Measurements from ENCODE around the gene STK32C.
"Not testable (repeated sequence)": the region's sequence is repeated elsewhere in the genome, so short reads cannot be mapped to it uniquely, and the experiment has no call there.

STK32C gene

DNA sequence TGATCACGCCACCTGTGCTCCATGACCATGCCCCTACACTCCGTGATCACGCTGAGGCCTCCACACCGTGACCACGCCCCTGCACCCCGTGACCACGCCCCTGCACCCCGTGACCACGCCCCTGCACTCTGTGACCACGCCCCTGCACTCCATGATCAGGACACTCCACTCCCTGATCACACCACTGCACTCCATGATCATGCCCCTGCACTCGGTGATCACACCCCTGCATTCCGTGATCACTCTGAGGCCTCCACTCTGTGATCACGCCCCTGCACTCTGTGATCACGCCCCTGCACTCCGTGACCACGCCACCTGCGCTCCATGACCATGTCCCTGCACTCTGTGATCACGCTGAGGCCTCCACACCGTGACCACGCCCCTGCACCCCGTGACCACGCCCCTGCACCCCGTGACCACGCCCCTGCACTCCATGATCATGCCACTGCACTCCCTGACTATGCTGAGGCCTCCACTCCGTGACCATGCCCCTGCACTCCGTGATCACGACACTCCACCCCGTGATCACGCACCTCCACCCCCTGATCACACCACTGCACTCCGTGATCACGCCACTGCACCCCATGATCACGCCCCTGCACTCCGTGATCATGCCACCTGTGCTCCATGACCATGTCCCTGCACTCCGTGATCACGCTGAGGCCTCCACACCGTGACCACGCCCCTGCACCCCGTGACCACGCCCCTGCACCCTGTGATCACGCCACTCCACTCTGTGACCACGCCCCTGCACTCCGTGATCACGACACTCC is 27.7 kb downstream of the STK32C start:
- DNase-seq, result no peak

DNA sequence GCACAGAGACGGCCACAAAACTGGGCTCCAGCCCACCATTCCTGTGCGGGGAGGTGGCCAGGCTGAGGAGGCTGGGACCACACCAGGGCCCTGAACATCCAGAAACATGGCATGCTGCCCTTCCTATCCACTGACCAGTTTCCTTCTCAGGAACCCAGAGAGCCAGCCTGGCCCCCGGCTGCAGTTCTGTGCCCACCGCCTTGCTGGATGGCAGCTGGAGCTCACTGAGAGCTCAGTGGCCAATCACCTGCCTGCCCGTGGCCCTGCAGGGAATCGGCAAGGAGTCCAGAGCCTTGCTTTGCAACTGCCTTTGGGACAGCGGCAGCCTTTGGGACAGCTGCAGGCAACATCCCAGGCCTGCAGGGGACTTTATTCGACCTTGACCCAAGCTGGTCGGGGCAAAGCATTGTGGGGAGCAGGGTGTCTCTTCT is 30.4 kb downstream of the STK32C start:
- DNase-seq, result no peak

DNA sequence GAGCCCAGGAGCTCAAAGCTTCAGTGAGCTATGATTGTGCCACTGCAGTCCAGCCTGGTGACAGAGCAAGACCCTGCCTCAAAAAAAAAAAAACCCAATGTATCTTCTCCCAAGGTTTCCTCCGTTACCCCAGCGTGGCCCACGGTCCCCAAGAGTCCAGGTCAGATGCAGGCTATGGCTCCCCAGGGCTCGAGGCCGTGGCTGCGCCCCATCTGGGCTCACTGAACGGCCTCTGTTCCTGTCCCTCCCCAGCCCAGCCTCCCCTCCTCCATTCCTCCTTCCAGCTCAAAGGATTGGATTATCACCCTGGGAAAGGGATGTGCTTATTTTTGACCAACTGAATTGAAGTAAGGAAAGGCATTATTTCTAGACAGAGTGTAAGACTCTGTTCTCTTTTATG is 31.0 kb downstream of the STK32C start:
- no peak for DNase-seq

DNA sequence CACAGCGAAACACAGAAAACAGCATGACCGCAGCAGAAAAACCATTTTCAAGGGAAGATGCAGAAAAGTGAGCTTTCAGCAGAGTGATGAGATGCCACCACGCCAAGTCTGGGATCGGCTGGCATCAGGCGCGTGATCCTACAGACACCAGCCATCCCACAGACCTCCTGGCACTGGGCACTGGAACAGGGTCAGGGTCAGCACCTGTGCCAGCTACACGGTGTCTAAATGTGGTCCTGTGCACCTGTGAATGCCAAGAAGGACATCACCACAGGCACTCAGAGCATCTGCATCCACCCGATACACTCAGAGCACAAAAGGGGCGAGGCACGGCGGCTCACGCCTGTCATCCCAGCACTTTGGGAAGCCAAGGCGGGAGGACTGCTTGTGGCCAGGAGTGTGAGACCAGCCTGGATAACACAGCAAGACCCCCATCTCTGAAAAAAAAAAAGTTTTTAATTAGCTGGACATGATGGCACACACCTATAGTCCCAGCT is 31.5 kb downstream of the STK32C start:
- no peak for DNase-seq

GRCh38 chr10:132275426-132276178 is 32.1 kb downstream of the STK32C start:
- no peak for DNase-seq

DNA sequence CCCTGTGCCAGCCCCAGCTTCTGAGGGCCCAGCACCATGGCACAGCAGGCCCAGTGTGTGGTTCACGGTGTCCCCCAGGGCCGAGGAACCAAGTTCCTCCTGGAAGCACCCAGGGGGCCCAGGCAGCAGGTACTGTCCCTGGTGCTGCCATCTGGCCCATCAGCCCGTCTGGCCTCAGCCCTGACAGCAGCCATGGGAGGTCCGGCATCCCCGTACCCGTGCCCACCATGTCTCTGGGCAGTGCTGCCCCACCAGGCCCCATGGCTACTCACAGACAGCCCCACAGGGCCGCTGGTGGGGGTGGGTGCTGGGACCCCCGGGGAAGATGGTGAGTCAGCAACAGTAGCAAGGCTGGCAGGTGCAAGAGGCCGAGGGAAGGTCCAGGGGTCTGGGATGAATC is 32.8 kb downstream of the STK32C start:
- DNase-seq, result no peak

GRCh38 chr10:132274581-132274980 is 33.2 kb downstream of the STK32C start:
- DNase-seq, result no peak

GRCh38 chr10:132273966-132274365 is 33.8 kb downstream of the STK32C start:
- DNase-seq, result no peak

GRCh38 chr10:132273304-132273944 is 34.3 kb downstream of the STK32C start:
- DNase-seq, result no peak

GRCh38 chr10:132272231-132272971 is 35.3 kb downstream of the STK32C start:
- DNase-seq, result no peak

GRCh38 chr10:132271458-132272230 is 36.1 kb downstream of the STK32C start:
- no peak for DNase-seq

DNA sequence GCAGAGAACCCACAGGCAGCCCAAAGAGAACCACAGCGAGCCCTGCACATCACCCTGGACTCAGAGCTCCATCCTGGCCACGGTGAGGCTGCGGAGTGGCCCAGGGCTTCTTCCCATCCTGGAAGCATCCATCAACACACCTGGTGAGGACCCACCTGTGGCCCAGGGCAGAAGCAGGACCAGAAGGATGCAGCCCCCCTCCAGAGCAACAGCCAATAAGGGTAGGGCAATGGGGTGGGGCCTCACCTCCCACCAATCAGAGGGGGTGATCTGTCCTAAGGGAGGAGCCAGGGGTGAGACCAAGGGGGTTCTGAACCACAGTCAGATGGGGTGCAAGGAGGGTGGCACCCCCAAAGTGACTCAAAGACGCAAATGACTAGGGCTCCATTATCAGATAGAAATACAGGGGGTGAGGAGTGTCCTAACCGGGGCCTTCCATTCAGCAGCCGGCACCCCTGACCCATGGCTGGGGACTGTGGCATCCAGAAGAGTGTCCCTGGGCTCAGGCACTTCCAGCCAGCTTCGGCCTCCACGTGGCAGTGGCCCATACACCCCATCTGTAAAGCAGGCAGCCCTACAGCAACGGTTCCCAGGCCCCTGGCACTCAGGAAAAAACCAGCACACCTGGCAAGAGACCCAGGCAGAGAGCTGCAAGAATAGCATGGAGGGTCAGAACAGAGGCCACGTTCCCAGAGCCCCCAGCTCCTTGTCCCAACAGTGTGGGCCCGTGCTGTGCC is 36.9 kb downstream of the STK32C start:
- no peak for DNase-seq

DNA sequence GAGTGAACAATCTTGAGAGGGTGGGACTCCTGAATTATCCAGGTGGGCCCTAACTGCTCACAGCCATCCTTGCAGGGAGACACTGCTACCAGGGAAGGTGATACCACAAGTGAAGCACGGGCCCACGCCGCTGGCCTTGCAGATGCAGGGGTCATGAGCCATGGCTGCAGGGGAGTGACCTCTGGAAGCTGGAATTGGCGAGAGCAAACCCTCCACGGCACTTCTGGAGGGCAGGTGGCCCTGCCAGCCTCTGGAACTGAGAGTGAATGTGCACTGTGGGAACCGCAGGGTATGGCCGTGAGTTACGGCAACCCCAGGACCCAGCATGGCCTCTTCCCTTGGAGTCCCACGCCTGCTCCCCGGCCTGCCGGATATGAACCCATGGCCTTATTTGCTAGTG is 37.5 kb downstream of the STK32C start:
- no peak for DNase-seq

DNA sequence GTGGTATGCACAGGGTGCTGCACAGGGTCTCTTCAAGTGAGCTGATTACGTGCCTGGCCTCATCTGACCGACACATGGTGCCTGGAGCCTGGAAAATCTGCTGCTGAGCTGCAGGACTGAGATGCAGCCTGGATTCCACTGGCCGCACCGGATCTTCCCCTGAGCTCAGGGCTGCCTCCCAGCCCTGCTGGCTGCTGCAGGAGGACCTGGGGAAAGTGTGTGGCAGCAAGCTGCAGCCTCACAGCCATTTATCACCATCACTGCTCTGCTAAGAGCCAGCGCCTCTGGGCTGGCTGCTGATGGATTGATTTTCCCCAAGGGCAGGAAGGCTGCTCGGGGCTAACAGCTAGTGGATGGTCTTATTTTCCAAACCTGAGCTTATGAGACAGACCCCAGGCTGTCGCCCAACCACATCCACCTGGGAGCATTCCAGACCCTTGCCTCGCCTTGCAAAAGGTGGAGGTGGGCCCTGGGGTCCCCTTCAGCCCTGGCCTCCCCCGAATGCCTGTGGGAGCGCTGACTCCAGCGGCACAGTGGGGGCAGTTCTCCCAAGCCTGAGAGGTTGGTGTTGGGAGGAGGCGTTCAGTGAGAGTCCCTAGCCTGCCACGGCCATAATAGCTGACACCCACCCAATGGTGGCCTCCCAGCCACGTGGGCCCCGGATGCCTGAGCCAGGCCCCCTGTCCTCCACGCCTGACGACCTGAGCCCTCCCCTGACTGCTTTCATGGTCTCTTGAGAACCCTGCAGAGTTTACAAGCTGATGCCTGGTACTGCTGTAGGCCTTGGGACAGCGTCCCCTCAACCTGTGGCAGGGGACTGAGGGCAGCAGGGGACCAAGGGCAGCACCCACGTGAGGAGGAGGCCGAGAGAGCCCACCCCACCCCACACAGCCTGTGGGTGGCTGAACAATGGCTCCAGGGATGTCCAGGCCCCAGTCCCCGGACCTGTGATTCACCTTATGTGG is 38.2 kb downstream of the STK32C start:
- no peak for DNase-seq

DNA sequence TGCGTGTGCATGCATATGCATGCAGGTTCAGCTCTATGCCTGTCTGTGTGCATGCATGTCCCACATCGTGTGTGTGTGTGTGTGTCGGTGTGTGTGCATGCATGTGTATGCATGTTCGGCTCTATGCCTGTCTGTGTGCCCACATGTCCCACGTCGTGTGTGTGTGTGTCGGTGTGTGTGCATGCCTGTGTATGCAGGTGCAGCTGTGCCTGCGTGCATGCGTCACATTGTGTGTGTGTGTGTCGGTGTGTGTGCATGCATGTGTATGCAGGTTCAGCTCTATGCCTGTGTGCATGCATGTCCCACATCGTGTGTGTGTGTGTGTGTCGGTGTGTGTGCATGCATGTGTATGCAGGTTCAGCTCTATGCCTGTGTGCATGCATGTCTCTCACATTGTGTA is 39.8 kb downstream of the STK32C start:
- DNase-seq, result not testable (repeated sequence)

GRCh38 chr10:132266594-132267161 is 41.1 kb downstream of the STK32C start:
- DNase-seq, result no peak

GRCh38 chr10:132265890-132266496 is 41.8 kb downstream of the STK32C start:
- DNase-seq, result no peak

DNA sequence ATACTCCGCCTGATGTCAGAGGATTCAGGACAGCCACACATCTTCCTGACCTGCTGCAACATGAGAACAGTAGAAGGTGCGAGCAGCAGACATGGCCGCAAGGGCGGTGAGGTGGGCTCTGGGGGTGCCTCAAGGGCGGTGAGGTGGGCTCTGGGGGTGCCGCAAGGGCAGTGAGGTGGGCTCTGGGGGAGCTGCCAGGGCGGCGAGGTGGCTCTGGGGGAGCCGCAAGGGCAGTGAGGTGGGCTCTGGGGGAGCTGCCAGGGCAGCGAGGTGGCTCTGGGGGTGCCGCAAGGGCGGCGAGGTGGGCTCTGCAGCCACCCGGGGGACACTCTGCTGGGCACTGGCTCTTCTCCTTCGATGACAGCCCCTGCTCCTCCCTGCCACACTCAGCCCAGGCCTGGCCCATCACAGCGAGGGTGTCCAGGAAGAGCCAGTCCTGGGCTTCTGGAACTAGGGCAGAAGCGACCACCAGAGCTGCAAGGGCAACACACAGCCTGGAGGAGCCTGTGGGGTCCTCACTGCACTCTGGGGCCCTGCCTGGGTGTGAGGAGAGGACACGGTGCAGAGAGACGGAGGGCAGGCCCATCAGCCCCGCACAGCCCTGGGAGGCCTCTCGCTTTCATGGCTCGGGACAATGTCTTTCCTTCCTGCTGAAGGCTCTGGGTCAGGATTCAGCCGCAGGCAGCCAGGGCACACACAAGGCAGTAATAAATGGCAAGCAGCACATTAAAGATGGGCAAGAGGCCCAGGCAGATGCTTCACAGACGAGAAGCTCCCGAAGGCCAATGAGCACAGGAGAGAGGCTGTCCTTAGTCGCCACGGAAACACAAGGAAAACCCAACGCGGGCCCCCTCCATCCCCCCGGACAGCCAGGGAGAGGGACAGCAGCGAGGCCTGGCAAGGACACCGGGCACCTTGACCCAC is 42.5 kb downstream of the STK32C start:
- DNase-seq, result no peak

Data from RPMI8226 (cell line).